ENCODE results near the gene FLYWCH2.

DNA sequence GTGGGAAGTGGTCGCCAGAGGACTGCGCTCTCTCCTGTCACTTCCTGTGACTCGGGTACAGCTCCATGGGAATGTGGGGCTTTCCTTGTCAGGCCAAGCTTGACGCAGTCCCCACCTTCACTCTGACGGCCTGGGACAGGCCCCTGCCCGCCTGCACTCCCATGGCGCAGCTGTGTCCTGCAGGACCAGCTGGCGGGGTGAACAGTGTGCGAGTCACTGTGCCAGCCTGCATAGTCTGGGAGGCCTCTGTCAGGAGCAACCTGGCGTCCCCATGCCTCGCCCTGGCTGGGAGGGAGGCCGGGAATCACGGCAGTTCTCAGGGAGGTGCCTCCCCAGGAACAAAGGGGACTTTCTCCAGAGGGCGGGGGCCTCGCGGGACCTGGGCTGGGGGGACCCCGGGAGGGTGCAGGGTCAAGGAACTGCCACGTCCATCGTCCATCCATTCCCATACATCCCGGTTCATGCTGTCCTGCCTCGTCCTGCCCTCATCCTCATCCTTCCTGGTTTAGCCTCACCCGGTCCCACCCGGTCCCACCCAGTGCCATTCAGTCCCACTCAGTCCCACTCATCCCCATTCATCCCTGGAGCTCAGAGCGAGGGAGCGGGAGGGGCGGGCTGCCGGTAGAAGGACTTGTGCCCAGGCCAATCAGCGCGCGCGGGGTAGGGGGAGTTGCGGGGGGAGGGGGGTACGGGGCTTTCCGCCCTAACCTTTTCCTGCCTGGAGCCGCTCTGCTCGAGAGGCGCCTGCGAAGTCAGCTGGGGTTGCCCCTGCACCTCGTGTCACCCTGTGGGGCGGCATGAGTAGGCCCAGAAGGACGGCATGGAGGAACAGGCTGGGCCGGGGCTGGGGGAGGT is 42.1 kb downstream of the FLYWCH2 start:
- TF ChIP-seq, protein P1, sequence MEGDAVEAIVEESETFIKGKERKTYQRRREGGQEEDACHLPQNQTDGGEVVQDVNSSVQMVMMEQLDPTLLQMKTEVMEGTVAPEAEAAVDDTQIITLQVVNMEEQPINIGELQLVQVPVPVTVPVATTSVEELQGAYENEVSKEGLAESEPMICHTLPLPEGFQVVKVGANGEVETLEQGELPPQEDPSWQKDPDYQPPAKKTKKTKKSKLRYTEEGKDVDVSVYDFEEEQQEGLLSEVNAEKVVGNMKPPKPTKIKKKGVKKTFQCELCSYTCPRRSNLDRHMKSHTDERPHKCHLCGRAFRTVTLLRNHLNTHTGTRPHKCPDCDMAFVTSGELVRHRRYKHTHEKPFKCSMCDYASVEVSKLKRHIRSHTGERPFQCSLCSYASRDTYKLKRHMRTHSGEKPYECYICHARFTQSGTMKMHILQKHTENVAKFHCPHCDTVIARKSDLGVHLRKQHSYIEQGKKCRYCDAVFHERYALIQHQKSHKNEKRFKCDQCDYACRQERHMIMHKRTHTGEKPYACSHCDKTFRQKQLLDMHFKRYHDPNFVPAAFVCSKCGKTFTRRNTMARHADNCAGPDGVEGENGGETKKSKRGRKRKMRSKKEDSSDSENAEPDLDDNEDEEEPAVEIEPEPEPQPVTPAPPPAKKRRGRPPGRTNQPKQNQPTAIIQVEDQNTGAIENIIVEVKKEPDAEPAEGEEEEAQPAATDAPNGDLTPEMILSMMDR (IDR thresholded peaks at IDR 0.05): no peak
- no peak for TF ChIP-seq POLR2A (IDR thresholded peaks at IDR 0.05)

All from testis (tissue), 2 donors.